GM12878 (cell line): ENCODE results near the gene NNAT. TPM values are rescaled to one million over a fixed set of nuclear protein-coding genes. Genes with fewer than 3 reads are reported as not detected.

Source experiments
- ATAC-seq: fragments of 200-7000 bp; cut with Tn5 transposase; 3 replicates; pipeline ENCODE4 v1.9.1; 2020; ENCODE audit warnings: mild to moderate bottlenecking, moderate library complexity
- BruUV-seq: library from RNA; stranded (reverse); fragments of 400-500 nt; replicated peaks from 2 replicates; lab custom pipeline; 2021; lab: Mats Ljungman, UMichigan
- CTCF ChIA-PET: fragments of 300-600 bp; sonication (Branson Sonifier 250); formaldehyde crosslinking; extraction: SDS; loops from one replicate; lab custom pipeline; 2021; ENCODE audit warnings: inconsistent platforms; lab: Yijun Ruan, JAX
- POLR2A ChIA-PET: fragments of 350-600 bp; formaldehyde crosslinking; extraction: SDS; loops from one replicate; lab custom pipeline; 2021; ENCODE audit warnings: inconsistent platforms; lab: Charles Lee
- RAD21 ChIA-PET: fragments of 300-600 bp; sonication (Branson Sonifier 250); formaldehyde crosslinking; loops from one replicate; lab custom pipeline; 2023; ENCODE audit warnings: antibody characterized with exemption; ENCODE audit not compliant: unreplicated experiment; lab: Charles Lee
- SMC1A ChIA-PET: fragments of 300-600 bp; sonication (Branson Sonifier 250); formaldehyde crosslinking; loops from one replicate; lab custom pipeline; 2023; ENCODE audit not compliant: unreplicated experiment, uncharacterized antibody; lab: Charles Lee
- DNase-seq: peaks from one replicate; pipeline ENCODE4 v3.0.0-alpha.2; 2011; ENCODE audit warnings: low read depth, low spot score
- FAIRE-seq: peaks from 3 replicates; lab custom pipeline; 2011; peaks lifted over from hg19 to GRCh38; lab: Jason Lieb, UNC
- H2AFZ ChIP-seq: 2 replicates; pipeline ENCODE4 v1.6.0; 2011; ENCODE audit warnings: low read depth, low read length, control low read depth; ENCODE audit not compliant: control insufficient read depth
- H3K27ac ChIP-seq: 2 replicates; pipeline ENCODE4 v1.5.1; 2011; ENCODE audit warnings: control low read depth; ENCODE audit not compliant: control insufficient read depth, insufficient read depth
- H3K27me3 ChIP-seq, 2 experiments: replicated peaks in 1 of 2; 2 replicates each; pipeline versions ENCODE4 v1.6.0 to v1.6.1; 2011; ENCODE audit warnings: low read length in 1 of 2; ENCODE audit not compliant: control insufficient read depth in 2 of 2, insufficient read depth in 2 of 2
- H3K36me3 ChIP-seq, 2 experiments: 2 replicates each; pipeline ENCODE4 v1.5.1; 2011; ENCODE audit warnings: low read length in 1 of 2; ENCODE audit not compliant: control insufficient read depth in 2 of 2, insufficient read depth in 2 of 2
- H3K4me1 ChIP-seq: 2 replicates; pipeline ENCODE4 v1.6.1; 2011; ENCODE audit warnings: mild to moderate bottlenecking, low read length, moderate library complexity, mixed read lengths; ENCODE audit not compliant: control insufficient read depth, insufficient read depth
- H3K4me2 ChIP-seq: 2 replicates; pipeline ENCODE4 v1.6.0; 2011; ENCODE audit warnings: control low read depth; ENCODE audit not compliant: control insufficient read depth, insufficient read depth
- H3K4me3 ChIP-seq: fragments of 200-600 bp; sonication (generic); 2 replicates; pipeline ENCODE4 v1.5.1; 2016
- H3K79me2 ChIP-seq: 2 replicates; pipeline ENCODE4 v1.6.0; 2011; ENCODE audit warnings: low read length; ENCODE audit not compliant: control insufficient read depth, insufficient read depth
- H3K9ac ChIP-seq: 2 replicates; pipeline ENCODE4 v1.8.0; 2011; ENCODE audit warnings: low read length, control low read depth, mixed read lengths; ENCODE audit not compliant: control insufficient read depth, insufficient read depth
- H3K9me3 ChIP-seq: replicated peaks from 3 replicates; pipeline ENCODE4 v1.5.1; 2011; ENCODE audit warnings: mild to moderate bottlenecking, low read length; ENCODE audit not compliant: control insufficient read depth, insufficient read depth
- H4K20me1 ChIP-seq: 2 replicates; pipeline ENCODE4 v1.6.0; 2011; ENCODE audit not compliant: control insufficient read depth, insufficient read depth
- BCLAF1 ChIP-seq: fragments of 450-650 bp; IDR thresholded peaks from 2 replicates; pipeline ENCODE4 v1.6.1; 2017; ENCODE audit warnings: antibody characterized with exemption, mild to moderate bottlenecking, moderate library complexity
- RELB ChIP-seq: fragments of 450-650 bp; IDR thresholded peaks from 2 replicates; pipeline ENCODE4 v1.6.1; 2017; ENCODE audit warnings: low read depth, mild to moderate bottlenecking, moderate library complexity
- ZBTB11 ChIP-seq: fragments of 450-650 bp; formaldehyde crosslinking; IDR thresholded peaks from 2 replicates; pipeline ENCODE4 v1.5.0; 2022; ENCODE audit warnings: mild to moderate bottlenecking, missing genetic modification characterization
- WGBS: methylation state at CpG from one replicate; pipeline ENCODE4 v1.1.6; 2016; ENCODE audit warnings: low lambda C conversion rate; ENCODE audit not compliant: insufficient replicate concordance, insufficient coverage; ENCODE audit errors: missing lambda C conversion rate; 5-methylcytosine and 5-hydroxymethylcytosine counted together
- in situ Hi-C: fragments of 300-500 bp; cut with MboI; formaldehyde crosslinking; loops from 9 replicates; pipeline ENCODE4 v1.14.3; 2018; ENCODE audit warnings: mixed read lengths
- intact Hi-C: fragments of 100-400 bp; cut with micrococcal nuclease; formaldehyde crosslinking; loops from one replicate; pipeline ENCODE4 v1.14.2; 2022; ENCODE audit not compliant: unreplicated experiment
- polyA plus RNA-seq, 11 experiments: library from polyadenylated mRNA; depleted of rRNA in 4 of 11; unstranded in 6 of 11; stranded (reverse) in 5 of 11; fragments of >200 nt; fragmentation: Nextera tagmentation in 4 of 11; fragmentation: Illumina TruSeq in 1 of 11; extraction: Ambion mirVana in 4 of 11; extraction: Trizol in 1 of 11; gene quantifications; 1 replicate in 1 of 11; 2 replicates in 10 of 11; pipeline versions ENCODE4 v1.2.1 to v1.2.3, GENCODE V29; 2011 to 2016; ENCODE audit warnings: inconsistent platforms in 2 of 11, missing spikeins in 2 of 11, low read depth in 1 of 11
- total RNA-seq, 4 experiments: library from RNA; depleted of rRNA in 3 of 4; stranded (reverse); fragments of >200 nt in 3 of 4; fragmentation: Illumina TruSeq in 1 of 4; extraction: Trizol in 1 of 4; gene quantifications; 2 replicates each; pipeline versions ENCODE4 v1.2.1 to v1.2.3, GENCODE V29; 2013 to 2021

Gene NNAT
- total and polyA plus RNA-seq, 10 of the 15 experiments (the other 5 are each of a cell fraction or from before 2014, with no cell fraction given) = 0.22 to 0.99 (median 0.42) TPM; not detected in 7

- POLR2A ChIA-PET = no interaction called here
- 5% methylated on average over 1 of the region's 1 CpG for WGBS
Observed at GRCh38 chr20:37545516-37545915, 24.5 kb downstream of the NNAT start.

More at GRCh38 chr20:37545516-37545915, 24.5 kb downstream of the NNAT start:
- RAD21 ChIA-PET = no interaction called here
- H3K79me2 ChIP-seq = no peaks in the 10 kb centered on the region
- TF ChIP-seq RELB (no peak), ZBTB11 (CRISPR knock-in tag) (no peak), BCLAF1 (no peak)
- no TSS peak for BruUV-seq
- no peak overlapping the region for H3K4me2 ChIP-seq
- CTCF ChIA-PET = interaction anchor here (0.6 kb wide), 1 partner anchor 15 kb away, joined by 3 read pairs; no protein-coding TSS in a partner anchor
- no peaks in the 10 kb centered on the region for H3K27me3 ChIP-seq
- H3K9ac ChIP-seq = no peak overlapping the region
- no peak overlapping the region for H2AFZ ChIP-seq
- H3K36me3 ChIP-seq = no peaks in the 10 kb centered on the region
- DNase-seq (no peak), FAIRE-seq (no peak), ATAC-seq (no peak)
- H3K9me3 ChIP-seq = no peaks in the 10 kb centered on the region
- intact Hi-C loops (no loop called here), in situ Hi-C loops (no loop called here)
- no peaks in the 10 kb centered on the region for H4K20me1 ChIP-seq
- H3K27ac ChIP-seq = no peak overlapping the region
- SMC1A ChIA-PET = no interaction called here
- H3K4me3 ChIP-seq = no peak overlapping the region
- no peaks in the 10 kb centered on the region for H3K4me1 ChIP-seq
